ENCODE results near the gene GSK3A. TPM values are rescaled to one million over a fixed set of nuclear protein-coding genes. Genes with fewer than 3 reads are reported as not detected.

Gene GSK3A
- total RNA-seq, 2 donors from 2014 or later = 23.7 to 26.9 TPM

- ATAC-seq (ENCODE audit: insufficient number of reproducible peaks, low FRiP score, low read depth) (no peak), DNase-seq (ENCODE audit: low spot score) (no peak)
- H3K27ac ChIP-seq = peak overlapping the region in 1 of 2 donors; percentile 57
- peaks cover 19 to 38% of the 10 kb centered on the region in 2 donors for H3K4me1 ChIP-seq (ENCODE audit: control insufficient read depth in 1 of 2, low read depth in 2 of 2)
- H3K36me3 ChIP-seq = peaks cover 51% of the 10 kb centered on the region
- no peaks in the 10 kb centered on the region for H3K27me3 ChIP-seq (replicated peaks; ENCODE audit: insufficient read depth)
- no peak for TF ChIP-seq CTCF (IDR thresholded peaks at IDR 0.05)
- no peak overlapping the region for H3K4me3 ChIP-seq
- no peaks in the 10 kb centered on the region for H3K9me3 ChIP-seq
Measured at GRCh38 chr19:42287017-42287826, 44.8 kb upstream of the GSK3A start.

GRCh38 chr19:42286349-42287016, 44.1 kb upstream of the GSK3A start:
- H3K4me1 ChIP-seq (ENCODE audit: control insufficient read depth in 1 of 2, low read depth in 2 of 2) = peaks cover 27 to 45% of the 10 kb centered on the region in 2 donors
- peak overlapping the region; percentile 74 for H3K4me3 ChIP-seq
- ATAC-seq (ENCODE audit: insufficient number of reproducible peaks, low FRiP score, low read depth) (no peak), DNase-seq (ENCODE audit: low spot score) (no peak)
- peaks cover 44% of the 10 kb centered on the region for H3K36me3 ChIP-seq
- no peaks in the 10 kb centered on the region for H3K27me3 ChIP-seq (replicated peaks; ENCODE audit: insufficient read depth)
- peak overlapping the region; percentile 57 to 73 for H3K27ac ChIP-seq
- TF ChIP-seq CTCF (IDR thresholded peaks at IDR 0.05) = no peak
- H3K9me3 ChIP-seq = no peaks in the 10 kb centered on the region

DNA sequence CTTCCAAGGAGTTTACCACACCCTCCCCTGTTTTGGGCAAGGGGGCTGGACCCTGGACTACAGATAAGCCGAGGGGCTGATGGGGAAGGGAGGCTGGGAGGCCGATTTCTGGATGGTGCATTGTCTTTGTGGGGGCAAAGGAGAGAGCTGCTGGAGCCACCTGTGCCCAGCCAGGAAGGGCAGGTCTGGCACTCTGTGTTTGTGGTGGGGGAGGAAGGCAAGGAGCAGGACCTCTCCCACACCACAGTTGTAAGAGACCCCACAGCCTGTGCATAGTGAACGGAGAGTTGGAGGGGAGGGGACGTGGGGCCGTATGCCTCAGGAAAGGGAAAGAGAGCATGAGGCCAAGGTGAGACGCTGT, 43.6 kb upstream of the GSK3A start:
- Histone ChIP-seq H3K36me3 (peaks cover 39% of the 10 kb centered on the region), H3K27ac (peak overlapping the region; percentile 57 to 73), H3K9me3 (no peaks in the 10 kb centered on the region), H3K27me3 (replicated peaks; ENCODE audit: insufficient read depth) (no peaks in the 10 kb centered on the region), H3K4me3 (peak overlapping the region; percentile 74), H3K4me1 (ENCODE audit: control insufficient read depth in 1 of 2, low read depth in 2 of 2) (peaks cover 31 to 49% of the 10 kb centered on the region in 2 donors)
- ATAC-seq (ENCODE audit: insufficient number of reproducible peaks, low FRiP score, low read depth) (no peak), DNase-seq (ENCODE audit: low spot score) (no peak)
- TF ChIP-seq CTCF (IDR thresholded peaks at IDR 0.05) = no peak

DNA sequence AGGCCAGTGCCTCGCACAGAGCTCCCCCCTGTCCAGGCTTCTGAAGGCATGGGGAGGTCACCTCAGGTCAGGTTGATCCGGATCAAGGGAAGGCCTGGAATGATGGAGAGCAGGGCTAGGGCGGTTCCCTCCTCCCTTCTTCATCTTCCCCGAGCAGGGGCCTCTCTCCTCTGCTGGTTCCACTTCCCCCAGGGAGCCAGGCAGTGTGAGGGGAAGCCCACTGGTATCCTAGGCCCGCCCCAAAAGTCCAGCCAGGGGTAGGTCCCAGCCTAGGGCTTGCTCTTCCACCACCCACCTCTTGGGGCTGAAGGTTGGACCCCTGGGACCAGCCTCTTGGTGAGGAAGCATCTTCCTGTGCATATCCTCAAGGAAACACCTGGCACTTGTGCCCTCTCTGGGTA, 43.1 kb upstream of the GSK3A start:
- ATAC-seq (ENCODE audit: insufficient number of reproducible peaks, low FRiP score, low read depth) = no peak
- no peaks in the 10 kb centered on the region for H3K27me3 ChIP-seq (replicated peaks; ENCODE audit: insufficient read depth)
- H3K4me1 ChIP-seq (ENCODE audit: control insufficient read depth in 1 of 2, low read depth in 2 of 2) = peaks cover 31 to 49% of the 10 kb centered on the region in 2 donors
- peak overlapping the region; percentile 74 for H3K4me3 ChIP-seq
- DNase-seq (ENCODE audit: low spot score) = no peak
- peaks cover 34% of the 10 kb centered on the region for H3K36me3 ChIP-seq
- peak overlapping the region; percentile 57 to 73 for H3K27ac ChIP-seq
- no peak for TF ChIP-seq CTCF (IDR thresholded peaks at IDR 0.05)
- no peaks in the 10 kb centered on the region for H3K9me3 ChIP-seq

DNA sequence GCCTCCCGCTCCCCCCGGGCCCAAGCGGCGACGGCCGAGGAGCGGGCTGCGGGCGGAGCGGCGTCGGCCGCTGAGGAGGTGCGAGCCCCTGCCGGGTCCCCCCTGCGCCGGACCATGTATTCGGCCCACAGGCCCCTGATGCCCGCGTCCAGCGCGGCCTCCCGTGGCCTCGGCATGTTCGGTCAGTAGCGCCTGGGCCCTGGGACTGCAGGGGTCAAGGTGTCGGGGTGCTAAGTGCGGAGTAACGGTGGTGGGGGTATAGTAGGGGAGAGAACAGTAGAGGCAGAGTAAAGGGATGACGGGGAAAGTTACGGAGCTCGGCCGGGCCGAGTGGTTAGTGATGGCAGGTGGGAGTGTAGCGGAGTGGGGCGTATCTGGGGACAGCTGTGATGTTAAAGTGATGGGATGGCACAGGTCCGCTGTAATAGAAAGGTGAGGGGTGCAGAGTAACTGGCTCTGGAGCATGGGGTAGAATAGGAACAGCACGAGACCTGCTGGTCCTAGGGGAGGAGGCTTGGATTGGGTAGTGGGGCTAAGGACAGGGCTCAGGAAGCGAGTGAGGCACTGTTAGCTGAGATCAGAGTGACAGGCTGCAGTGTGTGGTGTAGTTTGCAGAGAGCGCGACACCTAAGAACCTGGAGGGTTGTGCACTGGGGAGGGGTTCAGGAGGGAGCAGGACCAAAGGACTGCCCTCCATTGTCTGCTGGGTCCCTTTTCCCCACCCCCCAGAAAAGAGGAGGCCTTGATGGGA, 42.4 kb upstream of the GSK3A start:
- Histone ChIP-seq H3K27me3 (replicated peaks; ENCODE audit: insufficient read depth) (no peaks in the 10 kb centered on the region), H3K4me1 (ENCODE audit: control insufficient read depth in 1 of 2, low read depth in 2 of 2) (peaks cover 31 to 49% of the 10 kb centered on the region in 2 donors), H3K36me3 (peaks cover 27% of the 10 kb centered on the region), H3K9me3 (no peaks in the 10 kb centered on the region), H3K4me3 (peak overlapping the region; percentile 74), H3K27ac (peak overlapping the region; percentile 57 to 73)
- ATAC-seq (ENCODE audit: insufficient number of reproducible peaks, low FRiP score, low read depth) (no peak), DNase-seq (ENCODE audit: low spot score) (no peak)
- TF ChIP-seq CTCF (IDR thresholded peaks at IDR 0.05) = no peak

Measured in thoracic aorta (tissue), 2 donors.